ENCODE data around the gene FAM20C. TPM values are rescaled to one million over a fixed set of nuclear protein-coding genes. Genes with fewer than 3 reads are reported as not detected.
"Not testable (repeated sequence)": the region's sequence is repeated elsewhere in the genome, so short reads cannot be mapped to it uniquely, and the experiment has no call there.

Gene FAM20C
- total RNA-seq, 1 donor from 2014 or later = 32.9 TPM

GRCh38 chr7:236967-237366, 44.6 kb downstream of the FAM20C start:
- DNase-seq (ENCODE audit: low spot score, unreplicated experiment) = no peak
- TF ChIP-seq CTCF (IDR thresholded peaks at IDR 0.05; ENCODE audit: unreplicated experiment) = no peak
- Mint-ChIP-seq H3K27ac (no peak overlapping the region), H3K4me3 (ENCODE audit: low read depth) (no peak overlapping the region), H3K27me3 (no peaks in the 10 kb centered on the region), H3K9me3 (ENCODE audit: low read depth) (no peaks in the 10 kb centered on the region), H3K36me3 (ENCODE audit: insufficient read depth) (peaks cover 2% of the 10 kb centered on the region), H3K4me1 (ENCODE audit: low read depth) (peaks cover 7% of the 10 kb centered on the region)

GRCh38 chr7:237385-237784, 45.0 kb downstream of the FAM20C start:
- no peak overlapping the region for H3K4me3 Mint-ChIP-seq (ENCODE audit: low read depth)

GRCh38 chr7:240146-240676, 47.8 kb downstream of the FAM20C start:
- no peak overlapping the region for H3K27ac Mint-ChIP-seq
- H3K4me3 Mint-ChIP-seq (ENCODE audit: low read depth) = no peak overlapping the region
- H3K9me3 Mint-ChIP-seq (ENCODE audit: low read depth) = no peaks in the 10 kb centered on the region
- no peak for DNase-seq (ENCODE audit: low spot score, unreplicated experiment)
- H3K4me1 Mint-ChIP-seq (ENCODE audit: low read depth) = peaks cover under 1% of the 10 kb centered on the region
- peaks cover 2% of the 10 kb centered on the region for H3K36me3 Mint-ChIP-seq (ENCODE audit: insufficient read depth)
- H3K27me3 Mint-ChIP-seq = no peaks in the 10 kb centered on the region
- no peak for TF ChIP-seq CTCF (IDR thresholded peaks at IDR 0.05; ENCODE audit: unreplicated experiment)

More at GRCh38 chr7:237385-237784, 45.0 kb downstream of the FAM20C start:
- DNase-seq (ENCODE audit: low spot score, unreplicated experiment) = no peak
- Mint-ChIP-seq H3K27ac (no peak overlapping the region), H3K36me3 (ENCODE audit: insufficient read depth) (peaks cover 2% of the 10 kb centered on the region), H3K27me3 (no peaks in the 10 kb centered on the region), H3K4me1 (ENCODE audit: low read depth) (peaks cover 7% of the 10 kb centered on the region), H3K9me3 (ENCODE audit: low read depth) (no peaks in the 10 kb centered on the region)
- no peak for TF ChIP-seq CTCF (IDR thresholded peaks at IDR 0.05; ENCODE audit: unreplicated experiment)

- no peaks in the 10 kb centered on the region for H3K27me3 Mint-ChIP-seq
These were observed 48.6 kb downstream of the FAM20C start for GRCh38 chr7:240887-241421.

GRCh38 chr7:241513-241912, 49.1 kb downstream of the FAM20C start:
- no peak for TF ChIP-seq CTCF (IDR thresholded peaks at IDR 0.05; ENCODE audit: unreplicated experiment)
- Mint-ChIP-seq H3K4me1 (ENCODE audit: low read depth) (no peaks in the 10 kb centered on the region), H3K27me3 (no peaks in the 10 kb centered on the region), H3K27ac (peak overlapping the region; percentile 21), H3K36me3 (ENCODE audit: insufficient read depth) (peaks cover 4% of the 10 kb centered on the region), H3K9me3 (ENCODE audit: low read depth) (no peaks in the 10 kb centered on the region), H3K4me3 (ENCODE audit: low read depth) (no peak overlapping the region)
- DNase-seq (ENCODE audit: low spot score, unreplicated experiment) = no peak

More at GRCh38 chr7:240887-241421, 48.6 kb downstream of the FAM20C start:
- Mint-ChIP-seq H3K36me3 (ENCODE audit: insufficient read depth) (peaks cover 2% of the 10 kb centered on the region), H3K27ac (peak overlapping the region; percentile 21), H3K9me3 (ENCODE audit: low read depth) (no peaks in the 10 kb centered on the region), H3K4me3 (ENCODE audit: low read depth) (no peak overlapping the region), H3K4me1 (ENCODE audit: low read depth) (no peaks in the 10 kb centered on the region)
- TF ChIP-seq CTCF (IDR thresholded peaks at IDR 0.05; ENCODE audit: unreplicated experiment) = no peak
- no peak for DNase-seq (ENCODE audit: low spot score, unreplicated experiment)

- H3K4me3 Mint-ChIP-seq (ENCODE audit: low read depth); H3K27ac Mint-ChIP-seq; H3K27me3 Mint-ChIP-seq; H3K36me3 Mint-ChIP-seq (ENCODE audit: insufficient read depth); H3K4me1 Mint-ChIP-seq (ENCODE audit: low read depth); DNase-seq (ENCODE audit: low spot score, unreplicated experiment); H3K9me3 Mint-ChIP-seq (ENCODE audit: low read depth): not testable (repeated sequence)
These were observed 50.6 kb downstream of the FAM20C start for GRCh38 chr7:242826-243579.

- not testable (repeated sequence) for H3K36me3 Mint-ChIP-seq (ENCODE audit: insufficient read depth); H3K9me3 Mint-ChIP-seq (ENCODE audit: low read depth); H3K4me1 Mint-ChIP-seq (ENCODE audit: low read depth); DNase-seq (ENCODE audit: low spot score, unreplicated experiment); H3K27ac Mint-ChIP-seq; H3K4me3 Mint-ChIP-seq (ENCODE audit: low read depth); H3K27me3 Mint-ChIP-seq
These were observed 51.2 kb downstream of the FAM20C start for GRCh38 chr7:243580-243978.

Data from progenitor cell of endocrine pancreas (in vitro differentiated cells).